HEK293 (cell line): ENCODE data around the gene ZNF787.
A peak's percentile ranks its signal among the peaks of the same experiment; 100 is the strongest.
"Not testable (repeated sequence)": the region's sequence is repeated elsewhere in the genome, so short reads cannot be mapped to it uniquely, and the experiment has no call there.

Source experiments
- CTCF ChIA-PET: fragments of 350-600 bp; formaldehyde crosslinking; extraction: SDS; loops from one replicate; lab custom pipeline; 2021; ENCODE audit warnings: antibody characterized with exemption; lab: Yijun Ruan, JAX
- POLR2A ChIA-PET: fragments of 300-600 bp; formaldehyde crosslinking; extraction: SDS; loops from one replicate; lab custom pipeline; 2020; ENCODE audit warnings: antibody characterized with exemption, inconsistent platforms; lab: Yijun Ruan, JAX
- H3K27ac ChIP-seq: fragments of 200-500 bp; sonication (Bioruptor generic); 2 replicates; pipeline ENCODE4 v1.5.1; 2014; ENCODE audit warnings: low read depth, low read length, control low read depth, inconsistent platforms; ENCODE audit errors: extremely low read depth
- H3K36me3 ChIP-seq, 2 experiments: fragments of 200-500 bp in 1 of 2; sonication (Bioruptor generic) in 1 of 2; 1 replicate in 1 of 2; 2 replicates in 1 of 2; pipeline ENCODE4 v1.5.1; 2014 to 2017; ENCODE audit warnings: inconsistent platforms in 2 of 2, low read length in 2 of 2; ENCODE audit not compliant: control insufficient read depth in 2 of 2, insufficient read depth in 1 of 2
- H3K4me1 ChIP-seq: fragments of 200-500 bp; sonication (Bioruptor generic); 2 replicates; pipeline ENCODE4 v1.5.1; 2014; ENCODE audit warnings: mild to moderate bottlenecking, low read length, inconsistent platforms; ENCODE audit not compliant: control insufficient read depth, insufficient read depth
- H3K4me3 ChIP-seq: 2 replicates; pipeline ENCODE4 v1.5.1; 2011; ENCODE audit warnings: low read depth, mild to moderate bottlenecking, control low read depth, low read length, moderate library complexity
- H3K9me3 ChIP-seq: fragments of 200-500 bp; sonication (Bioruptor generic); 2 replicates; pipeline ENCODE4 v1.5.1; 2014; ENCODE audit warnings: low read depth, low read length, inconsistent platforms; ENCODE audit not compliant: control insufficient read depth, insufficient read depth
- CTCF ChIP-seq: fragments of 450-650 bp; formaldehyde crosslinking; IDR thresholded peaks from 2 replicates; pipeline ENCODE4 v1.5.1; 2016; ENCODE audit warnings: missing biosample characterization, missing genetic modification characterization
- GLI2 ChIP-seq: fragments of 450-650 bp; formaldehyde crosslinking; IDR thresholded peaks from 2 replicates; pipeline ENCODE4; 2017; ENCODE audit warnings: missing biosample characterization, missing genetic modification characterization, low read depth, borderline replicate concordance
- SCRT1 ChIP-seq: fragments of 450-650 bp; formaldehyde crosslinking; IDR thresholded peaks from 2 replicates; pipeline ENCODE4 v1.5.1; 2016; ENCODE audit warnings: missing biosample characterization, missing genetic modification characterization, borderline replicate concordance
- ZBTB8A ChIP-seq: fragments of 450-650 bp; formaldehyde crosslinking; IDR thresholded peaks from 2 replicates; pipeline ENCODE4 v1.5.1; 2016; ENCODE audit warnings: missing biosample characterization, missing genetic modification characterization
- ZFP3 ChIP-seq: fragments of 450-650 bp; formaldehyde crosslinking; IDR thresholded peaks from 2 replicates; pipeline ENCODE4 v1.5.1; 2016; ENCODE audit warnings: low read depth, missing biosample characterization, missing genetic modification characterization
- ZFP37 ChIP-seq: fragments of 450-650 bp; formaldehyde crosslinking; IDR thresholded peaks from 2 replicates; pipeline ENCODE4 v1.5.1; 2016; ENCODE audit warnings: missing biosample characterization, missing genetic modification characterization
- ZNF121 ChIP-seq: fragments of 450-650 bp; formaldehyde crosslinking; IDR thresholded peaks from 2 replicates; pipeline ENCODE4 v1.5.1; 2016; ENCODE audit warnings: missing biosample characterization, missing genetic modification characterization
- ZNF155 ChIP-seq: fragments of 450-650 bp; formaldehyde crosslinking; IDR thresholded peaks from 2 replicates; pipeline ENCODE4 v1.5.1; 2016; ENCODE audit warnings: missing biosample characterization, missing genetic modification characterization
- ZNF169 ChIP-seq: fragments of 450-650 bp; formaldehyde crosslinking; IDR thresholded peaks from 2 replicates; pipeline ENCODE4 v1.5.1; 2016; ENCODE audit warnings: missing biosample characterization, missing genetic modification characterization
- ZNF341 ChIP-seq: fragments of 450-650 bp; formaldehyde crosslinking; IDR thresholded peaks from 2 replicates; pipeline ENCODE4; 2016; ENCODE audit warnings: low read depth, missing biosample characterization, missing genetic modification characterization
- ZNF473 ChIP-seq: fragments of 450-650 bp; formaldehyde crosslinking; IDR thresholded peaks from 2 replicates; pipeline ENCODE4 v1.5.1; 2017; ENCODE audit warnings: missing biosample characterization, missing genetic modification characterization
- ZNF548 ChIP-seq: fragments of 450-650 bp; formaldehyde crosslinking; IDR thresholded peaks from 2 replicates; pipeline ENCODE4 v1.5.1; 2016; ENCODE audit warnings: missing biosample characterization, missing genetic modification characterization
- ZNF692 ChIP-seq: fragments of 450-650 bp; formaldehyde crosslinking; IDR thresholded peaks from 2 replicates; pipeline ENCODE4 v1.5.1; 2016; ENCODE audit warnings: missing biosample characterization, missing genetic modification characterization
- ZNF701 ChIP-seq: fragments of 450-650 bp; formaldehyde crosslinking; IDR thresholded peaks from 2 replicates; pipeline ENCODE4 v1.5.1; 2016; ENCODE audit warnings: missing biosample characterization, missing genetic modification characterization
- ZNF76 ChIP-seq: fragments of 450-650 bp; formaldehyde crosslinking; IDR thresholded peaks from 2 replicates; pipeline ENCODE4; 2016; ENCODE audit warnings: low read depth, missing biosample characterization, missing genetic modification characterization, borderline replicate concordance
- ZNF785 ChIP-seq: fragments of 450-650 bp; formaldehyde crosslinking; IDR thresholded peaks from 2 replicates; pipeline ENCODE4 v1.5.1; 2016; ENCODE audit warnings: missing biosample characterization, missing genetic modification characterization
- ZSCAN16 ChIP-seq: fragments of 450-650 bp; formaldehyde crosslinking; IDR thresholded peaks from 2 replicates; pipeline ENCODE4 v1.5.1; 2016; ENCODE audit warnings: missing biosample characterization, missing genetic modification characterization
- ZSCAN30 ChIP-seq: fragments of 450-650 bp; IDR thresholded peaks from 2 replicates; pipeline ENCODE4 v1.5.1; 2018; ENCODE audit warnings: missing biosample characterization, mild to moderate bottlenecking, missing genetic modification characterization, moderate library complexity
- TF ChIP-seq, protein P1 (sequence below): fragments of 450-650 bp; formaldehyde crosslinking; IDR thresholded peaks from 2 replicates; pipeline ENCODE4 v1.5.1; 2016; ENCODE audit warnings: missing biosample characterization, missing genetic modification characterization
- TF ChIP-seq, protein P2 (sequence below): fragments of 450-650 bp; formaldehyde crosslinking; IDR thresholded peaks from 2 replicates; pipeline ENCODE4 v1.5.1; 2016; ENCODE audit warnings: missing biosample characterization, missing genetic modification characterization
- TF ChIP-seq, protein P3 (sequence below): fragments of 450-650 bp; formaldehyde crosslinking; IDR thresholded peaks from 2 replicates; pipeline ENCODE4 v1.5.1; 2016; ENCODE audit warnings: missing biosample characterization, missing genetic modification characterization

ZNF787 gene

DNA sequence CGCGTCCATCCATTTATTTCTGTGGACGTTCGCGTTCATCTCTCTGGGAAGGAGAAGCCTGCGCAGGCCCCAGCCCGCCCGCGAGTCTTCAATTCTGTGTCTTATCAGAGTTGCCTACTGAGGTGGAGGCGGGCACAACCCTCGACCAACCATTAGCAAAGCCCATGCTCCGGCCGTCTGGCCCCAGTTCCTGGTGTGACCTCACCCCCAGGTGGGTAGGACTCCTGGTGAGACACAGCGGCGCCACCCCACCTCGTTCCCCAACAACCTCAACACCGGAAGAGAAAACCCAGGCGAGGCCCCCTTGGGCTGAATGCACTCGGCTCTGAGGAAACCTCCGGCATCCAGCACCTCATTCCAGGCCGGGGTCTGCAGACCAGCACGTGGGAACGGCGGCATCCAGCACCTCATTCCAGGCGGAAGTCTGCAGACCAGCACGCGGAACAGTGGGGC is 14.7 kb downstream of the ZNF787 start (continued):
- TF ChIP-seq, protein P1, sequence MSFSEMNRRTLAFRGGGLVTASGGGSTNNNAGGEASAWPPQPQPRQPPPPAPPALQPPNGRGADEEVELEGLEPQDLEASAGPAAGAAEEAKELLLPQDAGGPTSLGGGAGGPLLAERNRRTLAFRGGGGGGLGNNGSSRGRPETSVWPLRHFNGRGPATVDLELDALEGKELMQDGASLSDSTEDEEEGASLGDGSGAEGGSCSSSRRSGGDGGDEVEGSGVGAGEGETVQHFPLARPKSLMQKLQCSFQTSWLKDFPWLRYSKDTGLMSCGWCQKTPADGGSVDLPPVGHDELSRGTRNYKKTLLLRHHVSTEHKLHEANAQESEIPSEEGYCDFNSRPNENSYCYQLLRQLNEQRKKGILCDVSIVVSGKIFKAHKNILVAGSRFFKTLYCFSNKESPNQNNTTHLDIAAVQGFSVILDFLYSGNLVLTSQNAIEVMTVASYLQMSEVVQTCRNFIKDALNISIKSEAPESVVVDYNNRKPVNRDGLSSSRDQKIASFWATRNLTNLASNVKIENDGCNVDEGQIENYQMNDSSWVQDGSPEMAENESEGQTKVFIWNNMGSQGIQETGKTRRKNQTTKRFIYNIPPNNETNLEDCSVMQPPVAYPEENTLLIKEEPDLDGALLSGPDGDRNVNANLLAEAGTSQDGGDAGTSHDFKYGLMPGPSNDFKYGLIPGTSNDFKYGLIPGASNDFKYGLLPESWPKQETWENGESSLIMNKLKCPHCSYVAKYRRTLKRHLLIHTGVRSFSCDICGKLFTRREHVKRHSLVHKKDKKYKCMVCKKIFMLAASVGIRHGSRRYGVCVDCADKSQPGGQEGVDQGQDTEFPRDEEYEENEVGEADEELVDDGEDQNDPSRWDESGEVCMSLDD: no peak
- no peak for TF ChIP-seq SCRT1
- TF ChIP-seq, all 188 proteins: peak for 0

GRCh38 chr19:56105831-56106396 is 15.2 kb downstream of the ZNF787 start:
- CTCF ChIA-PET: interaction anchor here (0.6 to 1.7 kb wide), 9 partner anchors 8 to 1852 kb away, joined by 3 to 9 read pairs (median 4); partner anchors contain the start of gene GALP
- H3K27ac ChIP-seq, H3K4me3 ChIP-seq: not testable (repeated sequence)

GRCh38 chr19:56105090-56105701 is 15.9 kb downstream of the ZNF787 start:
- ChIA-PET CTCF (interaction anchor here (0.6 to 1.7 kb wide), 17 partner anchors 9 to 1851 kb away, joined by 3 to 9 read pairs (median 4); partner anchors contain the start of gene GALP), POLR2A (interaction anchor here (1.2 kb wide), 1 partner anchor 16 kb away, joined by 5 read pairs; the partner anchor contains the start of gene ZNF787)
- H3K36me3 ChIP-seq: peaks cover 0 to 23% of the 10 kb centered on the region in 2 experiments; a peak in 2 of 3 replicates
- peaks cover 10% of the 10 kb centered on the region for H3K4me1 ChIP-seq
- H3K9me3 ChIP-seq: no peaks in the 10 kb centered on the region
- 0 out of 2 replicates have a peak overlapping the region, but pooled peaks have one; percentile 41 for H3K27ac ChIP-seq
- no peak overlapping the region for H3K4me3 ChIP-seq
- TF ChIP-seq ZNF701 (tag by site-specific recombination) (no peak), ZBTB8A (tag by site-specific recombination) (peak; percentile 40; the same call in 1 of the 2 replicates), ZNF692 (tag by site-specific recombination) (0 out of 2 replicates have a peak, but pooled peaks have one; percentile 38), ZSCAN30 (tag by site-specific recombination) (peak; percentile 57), ZFP3 (tag by site-specific recombination) (no peak), GLI2 (tag by site-specific recombination) (no peak), ZNF169 (tag by site-specific recombination) (no peak), ZFP37 (tag by site-specific recombination) (no peak), ZNF473 (tag by site-specific recombination) (no peak), ZNF155 (tag by site-specific recombination) (no peak), ZNF76 (no peak), ZNF341 (tag by site-specific recombination) (no peak), ZSCAN16 (tag by site-specific recombination) (no peak), ZNF121 (tag by site-specific recombination) (no peak), ZNF785 (tag by site-specific recombination) (no peak), ZNF548 (tag by site-specific recombination) (no peak), CTCF (tag by site-specific recombination) (peak; percentile 76)
- TF ChIP-seq, protein P2, sequence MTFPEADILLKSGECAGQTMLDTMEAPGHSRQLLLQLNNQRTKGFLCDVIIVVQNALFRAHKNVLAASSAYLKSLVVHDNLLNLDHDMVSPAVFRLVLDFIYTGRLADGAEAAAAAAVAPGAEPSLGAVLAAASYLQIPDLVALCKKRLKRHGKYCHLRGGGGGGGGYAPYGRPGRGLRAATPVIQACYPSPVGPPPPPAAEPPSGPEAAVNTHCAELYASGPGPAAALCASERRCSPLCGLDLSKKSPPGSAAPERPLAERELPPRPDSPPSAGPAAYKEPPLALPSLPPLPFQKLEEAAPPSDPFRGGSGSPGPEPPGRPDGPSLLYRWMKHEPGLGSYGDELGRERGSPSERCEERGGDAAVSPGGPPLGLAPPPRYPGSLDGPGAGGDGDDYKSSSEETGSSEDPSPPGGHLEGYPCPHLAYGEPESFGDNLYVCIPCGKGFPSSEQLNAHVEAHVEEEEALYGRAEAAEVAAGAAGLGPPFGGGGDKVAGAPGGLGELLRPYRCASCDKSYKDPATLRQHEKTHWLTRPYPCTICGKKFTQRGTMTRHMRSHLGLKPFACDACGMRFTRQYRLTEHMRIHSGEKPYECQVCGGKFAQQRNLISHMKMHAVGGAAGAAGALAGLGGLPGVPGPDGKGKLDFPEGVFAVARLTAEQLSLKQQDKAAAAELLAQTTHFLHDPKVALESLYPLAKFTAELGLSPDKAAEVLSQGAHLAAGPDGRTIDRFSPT (tag by site-specific recombination): peak; percentile 22; the same call in 1 of the 2 replicates
- TF ChIP-seq, protein P3, sequence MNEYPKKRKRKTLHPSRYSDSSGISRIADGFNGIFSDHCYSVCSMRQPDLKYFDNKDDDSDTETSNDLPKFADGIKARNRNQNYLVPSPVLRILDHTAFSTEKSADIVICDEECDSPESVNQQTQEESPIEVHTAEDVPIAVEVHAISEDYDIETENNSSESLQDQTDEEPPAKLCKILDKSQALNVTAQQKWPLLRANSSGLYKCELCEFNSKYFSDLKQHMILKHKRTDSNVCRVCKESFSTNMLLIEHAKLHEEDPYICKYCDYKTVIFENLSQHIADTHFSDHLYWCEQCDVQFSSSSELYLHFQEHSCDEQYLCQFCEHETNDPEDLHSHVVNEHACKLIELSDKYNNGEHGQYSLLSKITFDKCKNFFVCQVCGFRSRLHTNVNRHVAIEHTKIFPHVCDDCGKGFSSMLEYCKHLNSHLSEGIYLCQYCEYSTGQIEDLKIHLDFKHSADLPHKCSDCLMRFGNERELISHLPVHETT: no peak

More at GRCh38 chr19:56105831-56106396, 15.2 kb downstream of the ZNF787 start:
- H3K4me1 ChIP-seq: peaks cover 17% of the 10 kb centered on the region
- peaks cover 0 to 16% of the 10 kb centered on the region in 2 experiments; a peak in 2 of 3 replicates for H3K36me3 ChIP-seq
- POLR2A ChIA-PET, H3K9me3 ChIP-seq: not testable (repeated sequence)
